Stimulated activated CD4-positive, alpha-beta T cell treated with anti-CD3 and anti-CD28 coated beads, Interleukin-1b, Interleukin-23, amount 100 ng/mL, for 24 hours (primary cell): ENCODE data around the gene CLIC5.

ENCODE experiments used
- DNase-seq, 4 experiments: peaks; one replicate each; pipeline ENCODE4 v3.0.0-alpha.2; 2020; ENCODE audit warnings: low read depth in 4 of 4, low spot score in 1 of 4

CLIC5 gene

GRCh38 chr6:46000905-46001304 is 14.8 kb downstream of the CLIC5 start:
- DNase-seq = no peak

GRCh38 chr6:45998524-45998923 is 17.1 kb downstream of the CLIC5 start:
- DNase-seq = no peak

GRCh38 chr6:45997875-45998506 is 17.7 kb downstream of the CLIC5 start:
- no peak for DNase-seq

- no peak for DNase-seq
Measured at GRCh38 chr6:45991189-45991588, 24.5 kb downstream of the CLIC5 start.

- DNase-seq = no peak
Measured at GRCh38 chr6:45990162-45990561, 25.5 kb downstream of the CLIC5 start.

- DNase-seq = no peak
Measured at GRCh38 chr6:45988635-45989034, 27.0 kb downstream of the CLIC5 start.

GRCh38 chr6:45987856-45988255 is 27.8 kb downstream of the CLIC5 start:
- DNase-seq = no peak

GRCh38 chr6:45986746-45987274 is 28.9 kb downstream of the CLIC5 start:
- DNase-seq = no peak

- DNase-seq = no peak
Measured at GRCh38 chr6:45984788-45985425, 30.8 kb downstream of the CLIC5 start.

- DNase-seq = no peak
Measured at GRCh38 chr6:45984347-45984746, 31.3 kb downstream of the CLIC5 start.

GRCh38 chr6:45983062-45983461 is 32.6 kb downstream of the CLIC5 start:
- DNase-seq = no peak

- no peak for DNase-seq
Measured at GRCh38 chr6:45982280-45983036, 33.2 kb downstream of the CLIC5 start.

GRCh38 chr6:45981046-45981445 is 34.6 kb downstream of the CLIC5 start:
- DNase-seq = no peak

- no peak for DNase-seq
Measured at GRCh38 chr6:45979311-45979710, 36.3 kb downstream of the CLIC5 start.

- DNase-seq = no peak
Measured at GRCh38 chr6:45974596-45974995, 41.1 kb downstream of the CLIC5 start.

GRCh38 chr6:45972795-45973503 is 42.7 kb downstream of the CLIC5 start:
- no peak for DNase-seq

GRCh38 chr6:45971287-45971686 is 44.4 kb downstream of the CLIC5 start:
- DNase-seq = no peak

- DNase-seq = no peak
Measured at GRCh38 chr6:45970326-45970725, 45.3 kb downstream of the CLIC5 start.

- DNase-seq = no peak
Measured at GRCh38 chr6:45969883-45970282, 45.8 kb downstream of the CLIC5 start.

GRCh38 chr6:45969026-45969425 is 46.6 kb downstream of the CLIC5 start:
- DNase-seq = no peak

GRCh38 chr6:45967363-45967762 is 48.3 kb downstream of the CLIC5 start:
- no peak for DNase-seq
